ENCODE measurements around the gene DHRS2.
A peak's percentile ranks its signal among the peaks of the same experiment; 100 is the strongest.

DHRS2 gene

GRCh38 chr14:23692416-23692815 lies 56.3 kb downstream of the DHRS2 start:
- Histone ChIP-seq H3K9me3 (ENCODE audit: insufficient read depth, low read length, severe bottlenecking) (no peaks in the 10 kb centered on the region), H3K27me3 (ENCODE audit: insufficient read depth, low read length, poor library complexity) (no peaks in the 10 kb centered on the region), H4K20me1 (ENCODE audit: insufficient read depth, low read length) (no peaks in the 10 kb centered on the region), H3K4me3 (ENCODE audit: low read depth in 1 of 2, low read length in 2 of 2) (no peak overlapping the region), H3K4me2 (ENCODE audit: insufficient read depth, low read length) (no peak overlapping the region), H2AFZ (ENCODE audit: low read depth, low read length) (no peak overlapping the region), H3K79me2 (ENCODE audit: insufficient read depth, low read length) (no peaks in the 10 kb centered on the region), H3K4me1 (ENCODE audit: insufficient read depth, low read length) (no peaks in the 10 kb centered on the region), H3K27ac (ENCODE audit: low read length) (no peak overlapping the region), H3K9ac (ENCODE audit: low read depth, low read length) (no peak overlapping the region), H3K36me3 (ENCODE audit: insufficient read depth, low read length) (no peaks in the 10 kb centered on the region)
- TF ChIP-seq CTCF (IDR thresholded peaks at IDR 0.05; ENCODE audit: borderline replicate concordance, extremely low read depth, low read length, poor library complexity, severe bottlenecking) = no peak
- TF ChIP-seq EZH2 (IDR thresholded peaks at IDR 0.05; ENCODE audit: borderline replicate concordance, low read depth, low read length, severe bottlenecking) = no peak
- no peak for ATAC-seq (ENCODE audit: insufficient read depth, low read depth)
- no peak for DNase-seq

GRCh38 chr14:23693252-23693775 lies 57.1 kb downstream of the DHRS2 start:
- H3K4me2 ChIP-seq (ENCODE audit: insufficient read depth, low read length) = no peak overlapping the region
- no peak overlapping the region for H3K4me3 ChIP-seq (ENCODE audit: low read depth in 1 of 2, low read length in 2 of 2)
- H3K9me3 ChIP-seq (ENCODE audit: insufficient read depth, low read length, severe bottlenecking) = no peaks in the 10 kb centered on the region
- H3K79me2 ChIP-seq (ENCODE audit: insufficient read depth, low read length) = no peaks in the 10 kb centered on the region
- H3K4me1 ChIP-seq (ENCODE audit: insufficient read depth, low read length) = no peaks in the 10 kb centered on the region
- H3K27me3 ChIP-seq (ENCODE audit: insufficient read depth, low read length, poor library complexity) = no peaks in the 10 kb centered on the region
- H3K36me3 ChIP-seq (ENCODE audit: insufficient read depth, low read length) = no peaks in the 10 kb centered on the region
- no peak for TF ChIP-seq EZH2 (IDR thresholded peaks at IDR 0.05; ENCODE audit: borderline replicate concordance, low read depth, low read length, severe bottlenecking)
- H4K20me1 ChIP-seq (ENCODE audit: insufficient read depth, low read length) = no peaks in the 10 kb centered on the region
- H3K27ac ChIP-seq (ENCODE audit: low read length) = no peak overlapping the region
- H3K9ac ChIP-seq (ENCODE audit: low read depth, low read length) = no peak overlapping the region
- H2AFZ ChIP-seq (ENCODE audit: low read depth, low read length) = no peak overlapping the region
- no peak for ATAC-seq (ENCODE audit: insufficient read depth, low read depth)
- DNase-seq = no peak

- DNase-seq = peak; percentile 5
- Histone ChIP-seq H3K4me3 (ENCODE audit: low read depth in 1 of 2, low read length in 2 of 2) (no peak overlapping the region), H3K4me2 (ENCODE audit: insufficient read depth, low read length) (no peak overlapping the region), H3K27me3 (ENCODE audit: insufficient read depth, low read length, poor library complexity) (no peaks in the 10 kb centered on the region), H3K4me1 (ENCODE audit: insufficient read depth, low read length) (no peaks in the 10 kb centered on the region), H3K36me3 (ENCODE audit: insufficient read depth, low read length) (no peaks in the 10 kb centered on the region), H3K27ac (ENCODE audit: low read length) (no peak overlapping the region), H2AFZ (ENCODE audit: low read depth, low read length) (no peak overlapping the region), H3K79me2 (ENCODE audit: insufficient read depth, low read length) (no peaks in the 10 kb centered on the region), H3K9ac (ENCODE audit: low read depth, low read length) (no peak overlapping the region), H4K20me1 (ENCODE audit: insufficient read depth, low read length) (no peaks in the 10 kb centered on the region), H3K9me3 (ENCODE audit: insufficient read depth, low read length, severe bottlenecking) (no peaks in the 10 kb centered on the region)
- peak; percentile 17; the same call in 1 of the 3 replicates for ATAC-seq (ENCODE audit: insufficient read depth, low read depth)
- no peak for TF ChIP-seq EZH2 (IDR thresholded peaks at IDR 0.05; ENCODE audit: borderline replicate concordance, low read depth, low read length, severe bottlenecking)
- TF ChIP-seq CTCF (IDR thresholded peaks at IDR 0.05; ENCODE audit: borderline replicate concordance, extremely low read depth, low read length, poor library complexity, severe bottlenecking) = no peak
Observed at GRCh38 chr14:23694085-23694948, 58.2 kb downstream of the DHRS2 start.

Measured in DND-41 (cell line).